ENCODE measurements around the gene CCL11. TPM values are rescaled to one million over a fixed set of nuclear protein-coding genes. Genes with fewer than 3 reads are reported as not detected.
"Not testable (repeated sequence)": the region's sequence is repeated elsewhere in the genome, so short reads cannot be mapped to it uniquely, and the experiment has no call there.

CCL11 gene
- total RNA-seq, 2 donors from 2014 or later: not detected

DNA sequence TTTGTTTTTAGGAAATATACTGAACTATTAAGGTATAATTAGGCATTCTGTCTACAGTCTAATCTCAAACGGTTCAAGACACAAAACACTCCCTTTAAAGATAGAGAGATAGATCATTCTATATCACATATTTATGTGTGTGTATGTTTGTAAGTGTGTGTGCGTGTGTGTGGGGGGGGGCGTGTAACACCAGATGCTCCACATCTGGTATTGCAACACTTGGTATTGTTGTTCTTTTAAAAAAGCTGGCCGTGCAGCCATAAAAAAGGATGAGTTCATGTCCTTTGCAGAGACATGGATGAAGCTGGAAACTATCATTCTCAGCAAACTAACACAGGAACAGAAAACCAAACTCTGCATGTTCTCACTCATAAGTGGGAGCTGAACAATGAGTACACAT lies 42.0 kb downstream of the CCL11 start:
- ATAC-seq: not testable (repeated sequence)

GRCh38 chr17:34337701-34338100 lies 52.2 kb downstream of the CCL11 start:
- no peaks in the 10 kb centered on the region for H3K36me3 Mint-ChIP-seq
- no peak overlapping the region for H3K27ac Mint-ChIP-seq
- no peaks in the 10 kb centered on the region for H3K9me3 Mint-ChIP-seq
- ATAC-seq (no peak), DNase-seq (ENCODE audit: low spot score in 2 of 2) (no peak)

More for the DNA sequence above, 42.0 kb downstream of the CCL11 start:
- not testable (repeated sequence) for H3K27ac Mint-ChIP-seq; DNase-seq (ENCODE audit: low spot score in 2 of 2)
- peaks cover 7 to 12% of the 10 kb centered on the region in 2 donors for H3K36me3 Mint-ChIP-seq
- H3K9me3 Mint-ChIP-seq: peaks cover 6 to 10% of the 10 kb centered on the region in 2 donors

Other genes with a start within 250 kb of the CCL11 start
- gene CCL2, start 30.5 kb upstream of the CCL11 start, total RNA-seq: not detected
- not detected for gene CCL7, start 15.5 kb upstream of the CCL11 start, total RNA-seq
- gene CCL8, start 33.7 kb downstream of the CCL11 start, total RNA-seq: not detected
- not detected for gene CCL13, start 70.7 kb downstream of the CCL11 start, total RNA-seq
- gene CCL1, start 77.5 kb downstream of the CCL11 start, total RNA-seq: not detected

Data from activated naive CD4-positive, alpha-beta T cell treated with anti-CD3 and anti-CD28 coated beads, Interleukin-2, amount 50 U/mL, for 72 hours (primary cell).